ENCODE results near the gene CHID1.

The CHID1 gene

GRCh38 chr11:869399-870126, 41.0 kb downstream of the CHID1 start:
- no peak for DNase-seq (ENCODE audit: low read depth)
- H3K4me3 ChIP-seq (ENCODE audit: low read depth, low read length), result no peak overlapping the region

GRCh38 chr11:868802-869201, 41.8 kb downstream of the CHID1 start:
- H3K4me3 ChIP-seq (ENCODE audit: low read depth, low read length), result no peak overlapping the region
- DNase-seq (ENCODE audit: low read depth), result no peak

GRCh38 chr11:868394-868793, 42.2 kb downstream of the CHID1 start:
- no peak overlapping the region for H3K4me3 ChIP-seq (ENCODE audit: low read depth, low read length)
- no peak for DNase-seq (ENCODE audit: low read depth)

GRCh38 chr11:867856-868358, 42.7 kb downstream of the CHID1 start:
- H3K4me3 ChIP-seq (ENCODE audit: low read depth, low read length), result no peak overlapping the region
- DNase-seq (ENCODE audit: low read depth), result no peak

- DNase-seq (ENCODE audit: low read depth), result no peak
- no peak overlapping the region for H3K4me3 ChIP-seq (ENCODE audit: low read depth, low read length)
These were observed 44.1 kb downstream of the CHID1 start for GRCh38 chr11:866481-866880.

- no peak overlapping the region for H3K4me3 ChIP-seq (ENCODE audit: low read depth, low read length)
- DNase-seq (ENCODE audit: low read depth), result no peak
These were observed 44.9 kb downstream of the CHID1 start for GRCh38 chr11:865462-866430.

GRCh38 chr11:864898-865297, 45.7 kb downstream of the CHID1 start:
- no peak overlapping the region for H3K4me3 ChIP-seq (ENCODE audit: low read depth, low read length)
- DNase-seq (ENCODE audit: low read depth), result no peak

GRCh38 chr11:863910-864827, 46.4 kb downstream of the CHID1 start:
- DNase-seq (ENCODE audit: low read depth), result no peak

GRCh38 chr11:863023-863909, 47.3 kb downstream of the CHID1 start:
- no peak for DNase-seq (ENCODE audit: low read depth)
- no peak overlapping the region for H3K4me3 ChIP-seq (ENCODE audit: low read depth, low read length)

More at GRCh38 chr11:863910-864827, 46.4 kb downstream of the CHID1 start:
- H3K4me3 ChIP-seq (ENCODE audit: low read depth, low read length), result no peak overlapping the region

GRCh38 chr11:862696-863022, 48.0 kb downstream of the CHID1 start:
- no peak for DNase-seq (ENCODE audit: low read depth)
- H3K4me3 ChIP-seq (ENCODE audit: low read depth, low read length), result no peak overlapping the region

- DNase-seq (ENCODE audit: low read depth), result no peak
- no peak overlapping the region for H3K4me3 ChIP-seq (ENCODE audit: low read depth, low read length)
These were observed 48.4 kb downstream of the CHID1 start for GRCh38 chr11:862081-862661.

- no peak overlapping the region for H3K4me3 ChIP-seq (ENCODE audit: low read depth, low read length)
- no peak for DNase-seq (ENCODE audit: low read depth)
These were observed 49.5 kb downstream of the CHID1 start for GRCh38 chr11:861105-861479.

- no peak for DNase-seq (ENCODE audit: low read depth)
- no peak overlapping the region for H3K4me3 ChIP-seq (ENCODE audit: low read depth, low read length)
These were observed 50.1 kb downstream of the CHID1 start for GRCh38 chr11:860234-861104.

- peak overlapping the region; percentile 36 for H3K4me3 ChIP-seq (ENCODE audit: low read depth, low read length)
- DNase-seq (ENCODE audit: low read depth), result peak; percentile 83
These were observed 51.0 kb downstream of the CHID1 start for GRCh38 chr11:859394-860131.

GRCh38 chr11:858762-859339, 51.8 kb downstream of the CHID1 start:
- no peak for DNase-seq (ENCODE audit: low read depth)
- peak overlapping the region; percentile 11 for H3K4me3 ChIP-seq (ENCODE audit: low read depth, low read length)

GRCh38 chr11:858053-858761, 52.4 kb downstream of the CHID1 start:
- no peak overlapping the region for H3K4me3 ChIP-seq (ENCODE audit: low read depth, low read length)
- no peak for DNase-seq (ENCODE audit: low read depth)

All from skeletal muscle cell (primary cell).